Transverse colon (tissue), 4 donors: Measurements from ENCODE around the gene AIMP1. TPM values are rescaled to one million over a fixed set of nuclear protein-coding genes. Genes with fewer than 3 reads are reported as not detected.

Experiments
- DNase-seq: peaks from one replicate; pipeline ENCODE4 v3.0.0-alpha.2; 2019
- H3K27ac ChIP-seq, 4 donors: fragments of 200-600 bp; sonication (generic); 2 replicates each; pipeline ENCODE4 v1.5.1; 2016 to 2018; ENCODE audit warnings: inconsistent platforms in 4 of 4
- H3K27me3 ChIP-seq: fragments of 200-600 bp; sonication (generic); 2 replicates; pipeline ENCODE4 v1.5.1; 2017; ENCODE audit warnings: inconsistent platforms
- H3K36me3 ChIP-seq, 4 donors: fragments of 200-600 bp; sonication (generic); 2 replicates each; pipeline ENCODE4 v1.5.1; 2017 to 2019; ENCODE audit warnings: inconsistent platforms in 4 of 4
- H3K4me1 ChIP-seq, 4 donors: fragments of 200-600 bp; sonication (generic); 2 replicates each; pipeline ENCODE4 v1.5.1; 2017 to 2020; ENCODE audit warnings: inconsistent platforms in 4 of 4
- H3K4me3 ChIP-seq, 4 donors: fragments of 200-600 bp; sonication (generic); 1 replicate in 1 of 4; 2 replicates in 3 of 4; pipeline versions ENCODE4 v1.5.1 to v1.6.1; 2017 to 2019; ENCODE audit warnings: inconsistent platforms in 4 of 4
- H3K9me3 ChIP-seq, 2 donors: fragments of 200-600 bp; sonication (generic); 2 replicates each; pipeline ENCODE4 v1.5.1; 2017 to 2019; ENCODE audit warnings: inconsistent platforms in 2 of 2
- CTCF ChIP-seq, 5 experiments: fragments of 200-600 bp in 3 of 5; fragments of 450-650 bp in 2 of 5; sonication (generic) in 3 of 5; IDR thresholded peaks; 1 replicate in 2 of 5; 2 replicates in 3 of 5; pipeline ENCODE4 v1.5.1; 2016 to 2017; ENCODE audit warnings: antibody characterized with exemption in 5 of 5, inconsistent platforms in 3 of 5, mild to moderate bottlenecking in 2 of 5, moderate library complexity in 1 of 5
- EP300 ChIP-seq: sonication (generic); formaldehyde crosslinking; IDR thresholded peaks from one replicate; pipeline ENCODE4 v1.6.1; 2017; ENCODE audit warnings: antibody characterized with exemption, low read depth
- POLR2A ChIP-seq: fragments of 450-650 bp; IDR thresholded peaks from one replicate; pipeline ENCODE4 v1.6.1; 2016; ENCODE audit warnings: antibody characterized with exemption, mild to moderate bottlenecking, moderate library complexity
- POLR2AphosphoS5 ChIP-seq, 3 donors: sonication (generic); formaldehyde crosslinking; IDR thresholded peaks; one replicate each; pipeline ENCODE4 v1.6.1; 2016; ENCODE audit warnings: antibody characterized with exemption in 3 of 3
- WGBS, 2 donors: methylation state at CpG; one replicate each; pipeline ENCODE4 v1.1.5; 2018; ENCODE audit warnings: low coverage in 1 of 2; 5-methylcytosine and 5-hydroxymethylcytosine counted together
- in situ Hi-C, 4 donors: fragments of 200-750 bp; cut with MboI; loops; one replicate each; pipeline versions ENCODE4 v1.15.0 to v1.15.1; 2017; ENCODE audit warnings: low sequenced_read_pairs in 3 of 4, low pct_ligation_motif_present in 1 of 4, low pct_unique_long_range_greater_than_20kb in 1 of 4
- intact Hi-C: fragments of 100-400 bp; cut with DNase I; formaldehyde crosslinking; loops from one replicate; pipeline ENCODE4 v1.15.1; 2023; ENCODE audit warnings: low total_unique reads
- total RNA-seq, 4 donors: library from RNA; depleted of rRNA; stranded (reverse); fragments of >200 nt; gene quantifications; one replicate each; pipeline ENCODE4 v1.1.0, GENCODE V29; 2016

The AIMP1 gene
- total RNA-seq, 4 donors from 2014 or later: 4.9 to 24.1 (median 15.1) TPM

- intact Hi-C loops: no loop called here
- Histone ChIP-seq H3K4me1 (peaks cover 0 to 4% (median 0%) of the 10 kb centered on the region in 4 donors), H3K9me3 (no peaks in the 10 kb centered on the region), H3K36me3 (no peaks in the 10 kb centered on the region), H3K27me3 (peaks cover 3% of the 10 kb centered on the region), H3K4me3 (no peak overlapping the region), H3K27ac (no peak overlapping the region)
- in situ Hi-C loops: loop anchor here in 2 of 4 donors (10.0 to 25.0 kb wide), 3 partner anchors 434 to 516 kb away; no protein-coding TSS in a partner anchor
- TF ChIP-seq CTCF (IDR thresholded peaks at IDR 0.05): no peak
- no peak for TF ChIP-seq POLR2AphosphoS5 (IDR thresholded peaks at IDR 0.05)
- TF ChIP-seq POLR2A: no peak
- no peak for DNase-seq
Observed at GRCh38 chr4:106371161-106371560, 54.8 kb downstream of the AIMP1 start.

- intact Hi-C loops: no loop called here
- in situ Hi-C loops: loop anchor here in 2 of 4 donors (10.0 to 25.0 kb wide), 3 partner anchors 432 to 514 kb away; no protein-coding TSS in a partner anchor
Observed at GRCh38 chr4:106373026-106373425, 56.7 kb downstream of the AIMP1 start.

GRCh38 chr4:106380179-106380578, 63.8 kb downstream of the AIMP1 start:
- in situ Hi-C loops: no loop called here

More at GRCh38 chr4:106373026-106373425, 56.7 kb downstream of the AIMP1 start:
- DNase-seq: no peak
- no peak overlapping the region for H3K4me3 ChIP-seq
- H3K27me3 ChIP-seq: peaks cover 3% of the 10 kb centered on the region
- H3K9me3 ChIP-seq: no peaks in the 10 kb centered on the region
- 56 to 57% methylated on average over 3 of the region's 3 CpGs for WGBS, 2 donors
- TF ChIP-seq EP300: no peak
- TF ChIP-seq CTCF (IDR thresholded peaks at IDR 0.05): no peak
- no peak for TF ChIP-seq POLR2AphosphoS5 (IDR thresholded peaks at IDR 0.05)
- TF ChIP-seq POLR2A: no peak
- peaks cover 0 to 4% (median 0%) of the 10 kb centered on the region in 4 donors for H3K4me1 ChIP-seq
- no peaks in the 10 kb centered on the region for H3K36me3 ChIP-seq
- no peak overlapping the region for H3K27ac ChIP-seq

GRCh38 chr4:106384878-106385277, 68.5 kb downstream of the AIMP1 start:
- in situ Hi-C loops (no loop called here), intact Hi-C loops (no loop called here)
- Histone ChIP-seq H3K9me3 (no peaks in the 10 kb centered on the region), H3K27me3 (no peaks in the 10 kb centered on the region), H3K27ac (no peak overlapping the region), H3K4me1 (no peaks in the 10 kb centered on the region), H3K4me3 (no peak overlapping the region), H3K36me3 (no peaks in the 10 kb centered on the region)
- WGBS, 2 donors: 95% methylated on average over 3 of the region's 3 CpGs; no CpG with 5 or more reads in 1 of the 2 donors
- TF ChIP-seq POLR2A: no peak
- TF ChIP-seq EP300: no peak
- TF ChIP-seq CTCF (IDR thresholded peaks at IDR 0.05): no peak
- TF ChIP-seq POLR2AphosphoS5 (IDR thresholded peaks at IDR 0.05): no peak
- DNase-seq: no peak

More at GRCh38 chr4:106380179-106380578, 63.8 kb downstream of the AIMP1 start:
- TF ChIP-seq CTCF (IDR thresholded peaks at IDR 0.05): no peak
- no peak for TF ChIP-seq POLR2A
- TF ChIP-seq POLR2AphosphoS5 (IDR thresholded peaks at IDR 0.05): no peak
- TF ChIP-seq EP300: no peak
- no peaks in the 10 kb centered on the region for H3K36me3 ChIP-seq
- intact Hi-C loops: no loop called here
- no peak overlapping the region for H3K27ac ChIP-seq
- H3K4me3 ChIP-seq: no peak overlapping the region
- DNase-seq: no peak
- H3K4me1 ChIP-seq: no peaks in the 10 kb centered on the region
- no peaks in the 10 kb centered on the region for H3K9me3 ChIP-seq
- no peaks in the 10 kb centered on the region for H3K27me3 ChIP-seq
